Right cardiac atrium (tissue), 5 donors: Measurements from ENCODE around the gene P2RX4. TPM values are rescaled to one million over a fixed set of nuclear protein-coding genes. Genes with fewer than 3 reads are reported as not detected.
"Not testable (repeated sequence)": the region's sequence is repeated elsewhere in the genome, so short reads cannot be mapped to it uniquely, and the experiment has no call there.

Source experiments
- ATAC-seq, 2 donors: fragments of 200-7000 bp; cut with Tn5 transposase; one replicate each; pipeline versions ENCODE4 v1.8.0 to v1.9.1; 2020; ENCODE audit warnings: moderate library complexity in 2 of 2, mild to moderate bottlenecking in 1 of 2
- DNase-seq, 3 donors: peaks; one replicate each; pipeline ENCODE4 v3.0.0-alpha.2; 2020
- H3K27ac ChIP-seq: one replicate; pipeline ENCODE4 v1.5.1; 2013; ENCODE audit warnings: mild to moderate bottlenecking, low read length, control low read depth, moderate library complexity
- H3K27me3 ChIP-seq: one replicate; pipeline ENCODE4 v1.6.1; 2013; ENCODE audit not compliant: control insufficient read depth, insufficient read depth
- H3K4me1 ChIP-seq: one replicate; pipeline ENCODE4 v1.6.1; 2013; ENCODE audit warnings: low read length; ENCODE audit not compliant: control insufficient read depth, insufficient read depth
- H3K4me3 ChIP-seq: one replicate; pipeline ENCODE4 v1.5.1; 2013; ENCODE audit warnings: low read length, control low read depth
- H3K9me3 ChIP-seq: one replicate; pipeline ENCODE4 v1.6.1; 2013; ENCODE audit warnings: low read length; ENCODE audit not compliant: control insufficient read depth
- WGBS: extraction: QIAGEN DNeasy Blood & Tissue Kit; methylation state at CpG from one replicate; pipeline ENCODE4 v1.1.7; 2013; 5-methylcytosine and 5-hydroxymethylcytosine counted together
- intact Hi-C, 4 donors: fragments of 100-400 bp; cut with DNase I; formaldehyde crosslinking; loops; one replicate each; pipeline versions ENCODE4 v1.11.0 to v1.14.0; 2022 to 2023
- polyA plus RNA-seq: library from polyadenylated mRNA; stranded (reverse); fragments of 200-250 nt; gene quantifications from one replicate; pipeline ENCODE4 v1.2.3, GENCODE V29; 2013
- total RNA-seq, 4 donors: library from RNA; stranded (reverse); fragmentation: NEBNext Ultra II Directional; extraction: Animal tissue kit (Norgen Biotek cat#: 25700); gene quantifications; one replicate each; pipeline ENCODE4 v1.2.1, GENCODE V29; 2021
- donor health status: healthy with polysubstance abuse.
- donor health status: DM: no; HTN: yes; CAD: no.
- donor health status: DM: no; HTN: no; CAD: no.
- donor health status: DM: no; HTN: yes; CAD: no; lungs with severe emphysema.
- donor health status: DM: yes; HTN: yes; CAD: no.

Gene P2RX4
- total and polyA plus RNA-seq, 5 donors = 6.1 to 10.6 (median 8.9) TPM

GRCh38 chr12:121246893-121247557, 37.1 kb downstream of the P2RX4 start:
- H3K4me1 ChIP-seq = no peaks in the 10 kb centered on the region
- WGBS = 93% methylated on average over 16 of the region's 16 CpGs
- no peaks in the 10 kb centered on the region for H3K27me3 ChIP-seq
- H3K27ac ChIP-seq = no peak overlapping the region
- H3K9me3 ChIP-seq = no peaks in the 10 kb centered on the region
- ATAC-seq = no peak
- no peak overlapping the region for H3K4me3 ChIP-seq
- DNase-seq = no peak
- intact Hi-C loops = no loop called here

- intact Hi-C loops = no loop called here
- Histone ChIP-seq H3K27ac (no peak overlapping the region), H3K4me3 (no peak overlapping the region), H3K4me1 (no peaks in the 10 kb centered on the region), H3K27me3 (no peaks in the 10 kb centered on the region), H3K9me3 (no peaks in the 10 kb centered on the region)
- WGBS = 85% methylated on average over 22 of the region's 22 CpGs
- ATAC-seq (no peak), DNase-seq (no peak)
These were observed 38.7 kb downstream of the P2RX4 start for GRCh38 chr12:121248622-121249021.

DNA sequence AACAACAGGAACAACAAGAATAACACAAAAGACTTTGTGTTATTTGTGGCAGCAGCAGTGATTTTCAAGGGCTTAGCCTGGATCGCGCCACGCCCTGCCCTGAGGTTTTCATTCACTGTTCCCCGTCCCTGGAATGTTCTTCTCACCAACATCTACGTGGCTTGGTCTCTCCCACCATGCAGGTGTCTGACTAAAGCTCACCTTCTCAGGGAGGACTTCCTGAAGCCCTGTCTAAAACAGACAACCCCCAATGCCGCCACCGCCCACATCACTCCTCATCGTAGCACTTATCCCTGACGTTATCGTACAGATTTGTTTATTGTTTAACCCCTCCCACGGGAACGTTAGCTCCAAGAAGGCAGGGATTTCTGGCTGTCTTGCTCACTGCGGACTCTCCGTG, 40.4 kb downstream of the P2RX4 start:
- DNase-seq (no peak), ATAC-seq (no peak)
- Histone ChIP-seq H3K27me3 (no peaks in the 10 kb centered on the region), H3K27ac (no peak overlapping the region), H3K9me3 (no peaks in the 10 kb centered on the region), H3K4me3 (no peak overlapping the region), H3K4me1 (no peaks in the 10 kb centered on the region)
- 84% methylated on average over 14 of the region's 14 CpGs for WGBS
- intact Hi-C loops = no loop called here

GRCh38 chr12:121251838-121252237, 41.9 kb downstream of the P2RX4 start:
- no peaks in the 10 kb centered on the region for H3K4me1 ChIP-seq
- ATAC-seq (no peak), DNase-seq (no peak)
- intact Hi-C loops = no loop called here
- H3K4me3 ChIP-seq = no peak overlapping the region
- H3K27ac ChIP-seq = no peak overlapping the region
- no peaks in the 10 kb centered on the region for H3K9me3 ChIP-seq
- 78% methylated on average over 2 of the region's 2 CpGs for WGBS
- H3K27me3 ChIP-seq = no peaks in the 10 kb centered on the region

GRCh38 chr12:121252712-121253345, 42.9 kb downstream of the P2RX4 start:
- ATAC-seq (no peak), DNase-seq (no peak)
- no peaks in the 10 kb centered on the region for H3K9me3 ChIP-seq
- WGBS = 93% methylated on average over 9 of the region's 9 CpGs
- H3K27ac ChIP-seq = no peak overlapping the region
- H3K4me1 ChIP-seq = no peaks in the 10 kb centered on the region
- no peak overlapping the region for H3K4me3 ChIP-seq
- intact Hi-C loops = no loop called here
- H3K27me3 ChIP-seq = no peaks in the 10 kb centered on the region

DNA sequence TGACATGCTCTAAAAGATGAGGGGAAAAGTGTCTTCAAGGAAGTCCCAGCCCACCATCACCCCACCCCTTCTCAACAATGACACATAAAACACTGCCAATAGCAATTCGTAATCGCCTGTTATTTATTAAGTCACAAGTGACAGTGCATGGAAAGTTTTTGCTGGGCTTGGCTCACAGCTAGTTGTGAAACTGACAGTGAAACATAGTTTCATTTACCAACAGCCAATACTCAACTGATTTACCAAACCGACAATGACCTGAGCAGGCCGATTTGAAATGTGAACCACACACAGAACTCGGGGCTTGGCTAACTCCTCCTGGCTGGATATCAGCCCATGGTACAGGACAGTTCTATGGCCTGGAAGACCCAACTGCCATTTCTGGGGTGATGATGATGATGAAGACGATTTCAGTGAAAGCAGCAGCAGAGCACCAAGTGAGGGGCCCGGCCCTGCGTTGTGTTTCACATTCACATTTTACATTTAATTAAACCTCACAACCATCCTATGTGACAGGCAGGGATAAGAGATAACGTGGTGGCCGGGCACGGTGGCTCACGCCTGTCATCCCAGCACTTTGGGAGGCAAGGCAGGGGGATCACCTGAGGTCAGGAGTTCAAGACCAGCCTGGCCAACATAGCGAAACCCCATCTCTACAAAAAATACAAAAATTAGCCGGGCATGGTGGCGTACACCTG, 43.9 kb downstream of the P2RX4 start:
- 96% methylated on average over 15 of the region's 15 CpGs for WGBS
- H3K27ac ChIP-seq = no peak overlapping the region
- no peak for ATAC-seq
- intact Hi-C loops = no loop called here
- no peak for DNase-seq
- no peaks in the 10 kb centered on the region for H3K27me3 ChIP-seq
- no peaks in the 10 kb centered on the region for H3K4me1 ChIP-seq
- no peak overlapping the region for H3K4me3 ChIP-seq
- H3K9me3 ChIP-seq = no peaks in the 10 kb centered on the region

GRCh38 chr12:121255433-121255832, 45.5 kb downstream of the P2RX4 start:
- DNase-seq = no peak
- intact Hi-C loops = no loop called here
- WGBS = 91% methylated on average over 9 of the region's 9 CpGs
- Histone ChIP-seq H3K27ac (no peak overlapping the region), H3K4me3 (no peak overlapping the region), H3K9me3 (no peaks in the 10 kb centered on the region), H3K4me1 (no peaks in the 10 kb centered on the region), H3K27me3 (no peaks in the 10 kb centered on the region)
- ATAC-seq = no peak

DNA sequence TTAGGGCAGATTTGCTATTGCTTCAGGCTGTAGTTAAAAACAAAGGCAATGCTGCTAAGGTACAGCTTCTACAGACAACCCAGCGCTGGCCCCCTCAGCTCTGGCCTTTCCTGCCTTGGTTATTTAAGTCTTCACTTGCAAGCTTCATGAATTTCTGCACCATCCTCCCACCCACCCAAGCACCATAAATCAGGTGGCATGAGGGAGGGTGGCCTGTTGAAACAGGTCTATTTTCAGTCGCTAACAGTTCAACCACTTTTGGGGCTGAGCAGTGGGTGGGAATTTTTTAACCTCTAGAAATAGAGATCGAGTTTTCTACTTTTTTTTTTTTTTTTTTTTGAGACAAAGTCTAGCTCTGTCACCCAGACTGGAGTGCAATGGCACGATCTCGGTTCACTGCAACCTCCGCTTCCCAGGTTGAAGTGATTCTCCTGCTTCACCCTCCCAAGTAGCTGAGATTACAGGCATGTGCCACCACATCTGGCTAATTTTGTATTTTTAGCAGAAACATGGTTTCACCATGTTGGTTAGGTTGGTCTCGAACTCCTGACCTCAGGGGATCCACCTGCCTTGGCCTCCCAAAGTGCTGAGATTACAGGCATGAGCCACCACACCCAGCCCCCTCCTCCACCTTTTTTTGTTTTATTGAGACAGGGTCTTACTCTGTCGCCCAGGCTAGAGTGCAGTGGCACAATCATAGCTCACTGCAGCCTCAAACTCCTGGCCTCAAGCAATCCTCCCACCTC, 47.9 kb downstream of the P2RX4 start:
- DNase-seq, intact Hi-C loops, H3K4me1 ChIP-seq, H3K27ac ChIP-seq, ATAC-seq, H3K27me3 ChIP-seq, H3K4me3 ChIP-seq, H3K9me3 ChIP-seq: not testable (repeated sequence)
- 95% methylated on average over 8 of the region's 8 CpGs for WGBS

GRCh38 chr12:121259074-121259473, 49.1 kb downstream of the P2RX4 start:
- intact Hi-C loops = no loop called here
- Histone ChIP-seq H3K4me1 (no peaks in the 10 kb centered on the region), H3K4me3 (no peak overlapping the region), H3K27me3 (no peaks in the 10 kb centered on the region), H3K9me3 (no peaks in the 10 kb centered on the region), H3K27ac (no peak overlapping the region)
- ATAC-seq (no peak), DNase-seq (no peak)
- WGBS = 99% methylated on average over 11 of the region's 11 CpGs

- WGBS = 89% methylated on average over 7 of the region's 7 CpGs
- intact Hi-C loops = no loop called here
- Histone ChIP-seq H3K27ac (no peak overlapping the region), H3K27me3 (no peaks in the 10 kb centered on the region), H3K9me3 (no peaks in the 10 kb centered on the region), H3K4me3 (no peak overlapping the region), H3K4me1 (no peaks in the 10 kb centered on the region)
- ATAC-seq = no peak
- DNase-seq = no peak
These were observed 50.2 kb downstream of the P2RX4 start for GRCh38 chr12:121260091-121260490.

GRCh38 chr12:121261398-121261797, 51.5 kb downstream of the P2RX4 start:
- no peaks in the 10 kb centered on the region for H3K4me1 ChIP-seq
- no peaks in the 10 kb centered on the region for H3K27me3 ChIP-seq
- DNase-seq (no peak), ATAC-seq (peak; percentile 20 to 36)
- H3K9me3 ChIP-seq = no peaks in the 10 kb centered on the region
- intact Hi-C loops = no loop called here
- H3K27ac ChIP-seq = no peak overlapping the region
- no peak overlapping the region for H3K4me3 ChIP-seq
- 80% methylated on average over 6 of the region's 6 CpGs for WGBS
